ENCODE data around the gene RCL1.

The RCL1 gene

DNA sequence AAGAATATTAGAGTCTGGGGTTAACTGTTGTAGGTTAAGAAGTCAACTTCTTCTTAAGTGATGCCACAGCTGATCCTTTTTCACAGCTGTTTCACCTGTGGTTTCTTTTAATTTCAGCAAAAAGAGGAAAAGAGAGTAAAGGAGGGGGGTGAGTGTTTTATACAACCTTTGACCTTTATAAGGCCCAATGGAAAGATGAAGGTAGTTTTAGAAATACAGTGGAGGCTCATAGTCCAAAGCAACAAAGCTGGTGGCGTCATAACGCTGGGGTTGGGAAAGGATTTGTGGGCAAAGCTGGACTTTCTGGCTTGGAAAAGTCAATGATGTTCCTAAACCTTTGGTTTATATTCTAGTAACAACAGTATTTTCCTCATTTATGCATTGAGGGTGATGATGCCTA, 49.5 kb downstream of the RCL1 start:
- no peak for DNase-seq (ENCODE audit: low read depth)

DNA sequence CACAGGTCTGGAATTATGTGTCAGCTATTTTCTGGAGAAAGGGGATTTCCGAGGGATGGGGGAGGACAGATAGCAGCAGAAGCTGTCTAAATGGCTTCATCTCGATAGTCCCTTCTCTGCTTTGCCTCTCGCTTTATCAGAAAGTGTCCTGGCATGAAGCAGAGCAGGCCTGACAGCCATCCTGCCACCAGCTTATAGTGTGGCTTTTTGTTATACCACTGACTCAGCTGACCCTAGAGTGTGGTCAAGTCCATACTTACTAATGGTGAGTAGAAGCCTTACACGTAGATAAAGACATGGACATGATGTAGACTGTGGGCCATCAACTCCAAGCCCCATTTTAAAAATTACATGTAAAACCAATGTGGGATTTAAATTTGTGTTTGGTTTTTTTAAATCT, 50.0 kb downstream of the RCL1 start:
- DNase-seq (ENCODE audit: low read depth), result no peak

DNA sequence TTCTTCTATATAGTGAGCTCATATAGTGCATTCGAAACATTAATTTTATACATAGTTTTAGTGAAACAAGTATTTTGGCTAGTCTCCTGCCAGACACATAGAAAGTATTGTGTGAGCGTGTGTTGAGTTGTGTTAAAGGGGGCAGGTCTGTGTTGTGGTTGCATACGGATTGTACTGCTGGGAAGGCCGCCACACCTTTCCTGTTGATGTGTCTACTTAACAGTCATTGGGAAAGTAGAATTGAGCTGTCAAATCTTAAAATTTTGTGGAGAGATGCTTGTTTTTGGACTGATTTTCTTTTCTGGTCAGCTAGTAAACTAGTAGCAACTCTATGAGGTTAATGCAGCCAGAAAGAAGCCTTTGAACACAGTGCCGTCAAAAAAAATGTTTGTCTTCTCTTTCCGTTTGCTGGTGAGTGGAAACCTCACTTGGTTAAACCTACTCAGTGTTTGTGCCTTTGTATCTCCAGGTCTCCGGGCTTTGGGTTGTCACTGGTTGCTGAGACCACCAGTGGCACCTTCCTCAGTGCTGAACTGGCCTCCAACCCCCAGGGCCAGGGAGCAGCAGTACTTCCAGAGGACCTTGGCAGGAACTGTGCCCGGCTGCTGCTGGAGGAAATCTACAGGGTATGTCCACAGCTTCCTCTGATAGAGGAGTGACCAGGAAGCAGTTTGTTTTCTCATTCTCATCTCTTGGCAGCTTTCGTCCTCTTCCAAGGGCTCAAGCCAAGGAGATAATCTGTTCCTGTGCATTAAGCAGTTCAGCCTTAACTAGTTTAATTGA, 51.5 kb downstream of the RCL1 start:
- DNase-seq (ENCODE audit: low read depth), result no peak

DNA sequence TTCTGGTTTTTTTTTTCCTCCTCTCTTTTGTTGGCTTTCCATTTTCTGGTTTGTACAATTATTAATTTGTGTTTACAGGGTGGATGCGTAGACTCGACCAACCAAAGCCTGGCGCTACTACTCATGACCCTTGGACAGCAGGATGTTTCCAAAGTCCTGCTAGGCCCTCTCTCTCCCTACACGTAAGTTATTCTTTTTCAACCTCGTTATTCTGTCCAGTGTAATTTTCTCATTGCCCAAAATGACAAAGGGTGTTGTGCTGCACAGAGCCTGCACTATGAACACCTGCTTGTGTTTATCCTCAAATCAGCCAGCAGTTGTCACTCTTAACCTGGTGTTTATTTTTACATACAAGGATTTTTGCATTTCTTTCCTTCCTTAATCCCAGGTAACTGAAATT, 56.6 kb downstream of the RCL1 start:
- DNase-seq (ENCODE audit: low read depth), result no peak

DNA sequence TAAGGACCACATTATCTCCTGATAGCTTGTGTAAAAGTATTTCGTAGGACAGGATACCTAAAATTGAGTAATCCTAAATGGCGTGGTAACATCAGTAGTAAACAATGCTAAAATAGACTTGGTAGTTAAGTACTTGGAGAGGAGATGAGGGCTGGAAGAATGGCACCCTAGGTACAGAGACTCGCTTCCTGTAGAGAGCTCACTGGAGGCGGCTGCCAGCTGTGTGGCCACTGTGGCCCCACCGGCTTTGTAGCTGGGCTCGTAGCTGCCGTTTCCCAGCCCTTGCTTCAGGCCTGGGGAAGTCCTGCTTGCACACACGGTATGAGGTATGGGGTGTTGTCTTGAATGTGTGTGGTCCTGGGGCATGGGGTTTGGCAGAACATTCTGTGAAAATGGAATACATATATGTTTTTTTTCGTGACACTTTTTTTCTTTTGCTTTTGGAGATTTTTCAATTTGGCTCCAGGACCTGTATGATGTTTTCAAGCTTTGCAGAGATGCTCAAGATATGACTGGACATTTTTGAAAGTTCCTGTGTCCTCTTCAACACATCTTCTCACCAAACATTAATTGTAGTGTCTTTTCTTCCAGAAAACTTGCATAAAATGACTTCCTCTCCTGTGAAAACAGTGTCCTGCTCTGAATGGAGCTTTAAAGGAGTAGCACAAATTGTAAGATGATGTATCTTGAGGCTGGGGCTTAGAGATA, 58.0 kb downstream of the RCL1 start:
- DNase-seq (ENCODE audit: low read depth), result no peak

DNA sequence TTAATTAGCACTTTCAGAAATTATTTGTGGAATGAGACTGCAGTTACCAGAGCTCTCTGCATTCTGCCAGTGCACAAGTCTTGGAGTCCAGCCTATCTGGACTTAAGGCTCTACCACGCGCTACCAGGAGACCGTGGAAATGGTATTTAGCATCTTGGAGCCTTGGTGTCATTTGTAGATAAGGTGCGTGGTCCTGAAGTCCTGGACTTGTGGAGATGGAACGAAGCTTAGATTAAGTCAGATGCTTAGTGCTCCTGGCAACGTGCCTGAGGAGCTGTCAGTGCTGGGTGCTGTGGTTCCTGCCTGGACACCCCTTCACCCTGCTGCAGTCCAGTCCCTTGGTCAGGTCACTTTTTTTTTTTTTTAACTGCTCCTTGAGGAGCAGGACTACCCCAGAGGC, 59.7 kb downstream of the RCL1 start:
- no peak for DNase-seq (ENCODE audit: low read depth)

DNA sequence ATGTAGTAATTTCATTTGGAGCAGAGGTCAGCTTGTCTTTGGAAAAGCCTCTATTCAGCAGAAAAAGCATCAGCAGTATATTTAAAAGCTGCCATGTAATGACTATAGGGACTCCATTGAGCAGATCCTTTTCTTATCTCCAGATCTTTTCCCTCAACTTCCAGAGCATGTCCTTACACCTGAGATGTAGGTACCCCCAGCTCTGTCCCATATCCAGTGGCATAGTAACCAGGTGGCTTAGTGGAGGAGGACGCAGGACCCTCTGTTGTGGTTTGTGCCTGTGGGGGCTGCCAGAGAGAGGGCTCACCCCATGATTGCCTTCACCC, 61.5 kb downstream of the RCL1 start:
- DNase-seq (ENCODE audit: low read depth), result no peak

DNA sequence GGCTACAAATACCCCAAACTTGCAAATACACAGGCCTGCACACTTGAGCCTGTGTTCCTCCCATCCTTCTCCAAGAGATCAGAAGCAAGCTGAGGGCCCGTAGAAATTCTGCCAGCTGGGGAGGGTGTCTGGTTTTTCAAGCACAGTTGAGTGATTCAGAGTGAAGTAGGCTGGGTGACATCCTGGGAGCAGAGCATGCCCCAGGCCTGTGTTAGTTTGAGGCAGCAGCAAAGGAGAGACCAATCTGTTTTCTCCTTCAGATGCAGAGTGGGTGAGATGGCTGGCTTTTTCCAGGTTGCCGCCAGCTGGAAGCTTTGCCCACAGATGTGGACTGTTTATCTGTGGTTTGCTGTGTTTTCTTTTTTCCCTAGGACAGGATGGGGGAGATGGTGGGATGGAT, 63.1 kb downstream of the RCL1 start:
- peak; percentile 80 for DNase-seq (ENCODE audit: low read depth)

DNA sequence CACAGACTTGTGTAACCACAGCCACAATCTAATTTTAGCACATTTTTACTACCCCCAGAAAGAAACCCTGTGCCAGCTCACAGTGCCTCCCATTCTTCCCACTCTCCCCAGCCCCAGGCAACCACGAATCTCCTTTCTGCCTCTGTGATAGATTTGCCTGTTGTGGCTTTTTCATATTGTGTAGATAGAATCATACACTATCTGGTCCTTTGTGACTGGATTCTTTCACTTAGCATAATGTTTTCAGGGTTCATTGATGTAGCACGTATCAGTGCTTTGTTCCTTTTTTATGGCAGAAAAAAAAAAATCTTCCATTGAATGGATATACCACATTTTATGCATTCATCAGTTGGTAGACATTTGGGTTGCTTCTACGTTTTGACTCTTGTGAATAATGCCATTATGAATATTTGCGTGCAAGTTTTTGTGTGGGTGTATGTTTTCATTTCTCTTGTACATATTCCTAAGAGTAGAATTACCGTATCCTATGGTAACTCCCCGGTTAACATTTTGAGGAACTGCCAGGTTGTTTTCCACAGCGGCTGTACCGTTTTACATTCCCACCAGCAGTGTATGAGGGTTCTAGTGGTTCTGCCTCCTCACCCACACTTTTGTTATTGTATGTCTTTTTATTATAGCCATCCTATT, 64.5 kb downstream of the RCL1 start:
- DNase-seq (ENCODE audit: low read depth), result peak; percentile 72

DNA sequence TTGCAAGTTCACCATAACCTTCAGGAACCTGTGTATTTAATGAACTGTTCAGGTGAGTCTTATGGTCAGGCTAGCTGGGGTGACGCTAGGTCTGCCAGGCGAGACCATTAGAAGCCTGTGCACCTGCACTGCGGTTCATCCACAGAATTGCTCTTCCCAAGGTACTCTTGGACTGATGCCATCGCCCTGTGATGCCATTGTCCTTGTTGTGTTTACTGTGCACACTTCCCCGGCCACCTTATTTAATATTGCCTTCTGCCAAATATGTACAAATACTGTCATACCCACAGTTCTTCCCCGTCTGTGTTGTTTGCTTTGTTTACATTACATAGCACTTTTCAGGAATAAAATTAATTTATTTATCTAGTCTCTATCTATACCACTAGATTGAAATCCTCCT, 66.3 kb downstream of the RCL1 start:
- no peak for DNase-seq (ENCODE audit: low read depth)

DNA sequence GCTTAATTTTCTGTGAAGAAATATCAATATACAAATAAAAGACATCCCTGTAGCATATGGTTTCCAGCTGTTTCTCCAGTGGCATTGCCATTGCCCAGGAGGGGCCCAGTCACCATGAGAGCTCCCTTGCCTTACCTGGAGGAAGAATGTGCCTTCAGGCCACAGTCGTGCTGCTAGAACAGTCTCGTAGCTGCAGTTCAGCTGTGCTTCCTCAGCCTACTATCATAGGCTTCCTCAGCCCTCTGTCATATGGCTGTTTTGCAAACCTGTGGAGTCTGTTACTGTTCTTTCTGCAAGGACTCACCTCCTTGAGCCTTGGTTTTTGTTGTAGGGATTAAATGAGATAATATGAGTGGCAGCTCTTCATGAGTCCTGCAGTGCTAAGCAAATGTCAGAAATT, 67.6 kb downstream of the RCL1 start:
- no peak for DNase-seq (ENCODE audit: low read depth)

DNA sequence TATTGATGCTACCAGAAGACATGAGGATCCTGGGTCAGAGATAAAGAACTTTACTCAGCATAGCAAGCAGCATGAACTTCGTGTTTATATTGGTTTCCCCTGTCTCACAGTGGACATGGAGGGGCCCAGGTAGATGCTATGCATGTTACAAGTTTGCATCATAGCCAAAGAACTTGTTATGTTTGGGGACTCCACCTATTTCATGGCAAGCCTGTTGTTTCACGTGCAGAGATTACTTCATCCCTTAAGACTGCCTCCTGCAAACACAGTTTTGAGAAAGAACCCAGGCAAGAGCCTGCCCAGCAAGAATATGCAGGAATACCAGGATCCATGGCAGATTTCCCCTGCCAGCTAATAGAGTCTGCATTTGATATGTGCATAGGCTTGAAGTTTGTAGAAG, 68.4 kb downstream of the RCL1 start:
- DNase-seq (ENCODE audit: low read depth), result no peak

DNA sequence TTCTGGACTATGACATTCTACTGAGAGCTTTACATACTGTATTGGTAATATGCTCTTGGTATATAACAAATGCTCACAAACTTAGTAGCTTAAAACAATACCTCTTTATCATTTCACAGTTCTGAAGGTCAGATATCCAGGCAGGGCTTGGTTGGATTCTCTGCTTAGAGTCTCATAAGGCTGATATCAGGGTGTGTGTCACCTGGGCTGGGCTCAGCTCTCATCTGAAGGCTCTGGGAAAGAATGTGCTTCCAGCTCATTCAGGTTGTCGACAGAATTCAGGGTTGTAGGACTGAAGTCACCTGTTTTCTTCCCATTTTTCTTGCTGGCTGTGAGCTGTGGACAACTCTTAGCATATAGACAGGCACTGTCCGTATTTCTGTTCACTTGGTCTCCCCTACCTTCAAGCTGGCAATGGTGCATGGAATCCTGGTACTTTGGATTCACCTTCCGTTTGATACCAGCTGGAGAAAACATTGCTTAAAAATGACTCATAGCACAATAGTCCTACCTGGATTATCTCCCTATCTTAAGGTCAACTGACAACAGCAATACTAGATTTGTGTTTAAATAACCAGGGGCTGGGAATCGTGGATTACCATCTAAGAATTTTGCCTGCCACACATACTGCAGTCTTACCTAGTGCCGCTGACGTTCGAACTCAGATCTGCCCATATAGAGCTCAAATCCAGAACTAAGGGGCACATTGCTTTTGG, 69.2 kb downstream of the RCL1 start:
- DNase-seq (ENCODE audit: low read depth), result no peak

DNA sequence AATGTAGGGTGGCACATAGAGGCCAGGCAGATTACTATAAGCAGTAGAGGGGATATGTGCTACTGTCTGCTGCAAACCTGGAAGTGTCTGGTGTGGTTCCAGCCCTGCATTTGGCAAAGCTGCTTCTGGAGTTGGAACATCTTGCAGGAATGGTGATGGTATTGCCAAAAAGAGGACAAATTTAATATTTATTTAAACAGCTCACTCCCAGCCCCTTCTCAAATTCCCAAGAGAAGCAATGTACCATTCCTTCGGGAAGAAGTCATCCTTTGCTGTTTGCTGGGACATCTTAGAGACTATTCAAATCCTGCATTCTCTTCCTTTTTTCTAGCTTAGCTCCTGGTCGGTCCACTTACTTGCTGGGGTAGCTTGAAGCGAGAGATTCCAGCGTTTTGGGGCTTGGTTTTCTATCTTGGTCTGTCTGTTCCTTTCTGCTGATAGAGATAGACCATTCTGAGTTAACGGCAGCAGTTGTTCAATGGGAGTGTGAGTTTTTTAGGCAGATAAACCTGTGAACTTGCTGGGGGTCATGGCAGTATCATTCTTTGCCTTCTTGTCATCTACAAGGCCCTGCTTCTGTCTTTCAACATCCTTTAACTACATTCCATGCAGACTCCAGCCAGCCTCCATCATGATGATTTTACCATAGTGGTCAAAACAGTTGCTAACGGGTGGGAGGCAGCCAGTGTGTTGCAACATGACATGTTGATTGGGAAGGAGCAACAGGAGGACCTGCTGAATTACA, 69.9 kb downstream of the RCL1 start:
- peak; percentile 33 for DNase-seq (ENCODE audit: low read depth)

DNA sequence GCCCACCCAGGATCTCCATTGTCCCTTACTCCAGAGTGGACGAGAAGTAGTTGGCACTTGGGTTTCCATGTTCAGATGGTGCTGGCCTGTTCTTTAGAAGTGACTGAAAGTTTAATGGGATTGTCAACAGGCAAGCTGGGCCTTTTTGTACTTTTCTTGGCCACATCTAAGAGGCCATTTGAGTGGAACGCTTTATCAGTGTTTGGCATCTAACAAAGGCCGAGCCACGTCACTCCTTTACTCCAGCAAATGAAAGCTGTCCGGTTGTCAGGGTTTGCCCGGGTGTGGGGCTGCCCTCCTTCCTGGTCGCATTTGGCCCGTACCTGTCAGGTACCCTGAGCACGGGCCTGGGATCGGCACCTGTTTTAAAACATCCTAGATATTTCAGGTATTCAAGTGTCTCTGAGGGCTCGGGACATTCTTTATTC, 71.5 kb downstream of the RCL1 start:
- no peak for DNase-seq (ENCODE audit: low read depth)

DNA sequence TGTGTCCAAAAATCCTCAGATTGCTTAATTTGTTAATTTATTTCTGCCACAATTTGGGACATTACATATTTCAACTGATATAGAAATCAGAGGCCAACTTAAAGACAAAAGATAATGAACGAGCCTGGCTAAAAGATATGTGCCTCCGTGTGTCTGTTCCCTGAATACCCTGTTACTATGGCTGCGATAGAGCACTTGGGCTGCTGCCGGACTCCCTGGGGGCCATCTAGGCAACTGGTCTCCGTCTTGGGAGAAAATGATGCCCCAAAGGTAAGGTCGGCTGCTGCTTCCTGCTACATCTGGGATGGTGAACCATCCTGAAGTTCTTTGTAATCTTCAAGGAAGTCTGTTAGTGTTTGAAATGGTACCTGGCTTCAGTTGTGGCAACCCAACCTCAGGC, 72.0 kb downstream of the RCL1 start:
- DNase-seq (ENCODE audit: low read depth), result no peak

DNA sequence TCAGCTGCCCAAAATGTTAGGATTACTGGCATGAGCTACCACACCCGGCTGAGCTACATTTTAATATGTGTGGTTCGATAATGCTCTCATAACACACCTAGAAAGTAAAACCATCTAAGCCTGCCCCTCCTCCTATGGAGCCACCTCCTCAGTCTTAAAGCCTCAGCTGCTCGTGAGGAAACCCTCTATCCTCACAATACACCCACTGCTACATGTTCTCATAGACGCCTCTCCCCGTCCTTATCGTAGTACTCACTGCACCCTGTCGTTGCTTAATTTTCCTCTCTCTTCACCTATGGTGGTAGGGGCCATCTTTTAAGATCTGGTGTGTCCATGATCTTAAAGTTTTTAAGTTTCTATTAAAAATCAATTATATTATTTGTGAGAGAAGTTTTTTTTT, 72.9 kb downstream of the RCL1 start:
- DNase-seq (ENCODE audit: low read depth), result no peak

DNA sequence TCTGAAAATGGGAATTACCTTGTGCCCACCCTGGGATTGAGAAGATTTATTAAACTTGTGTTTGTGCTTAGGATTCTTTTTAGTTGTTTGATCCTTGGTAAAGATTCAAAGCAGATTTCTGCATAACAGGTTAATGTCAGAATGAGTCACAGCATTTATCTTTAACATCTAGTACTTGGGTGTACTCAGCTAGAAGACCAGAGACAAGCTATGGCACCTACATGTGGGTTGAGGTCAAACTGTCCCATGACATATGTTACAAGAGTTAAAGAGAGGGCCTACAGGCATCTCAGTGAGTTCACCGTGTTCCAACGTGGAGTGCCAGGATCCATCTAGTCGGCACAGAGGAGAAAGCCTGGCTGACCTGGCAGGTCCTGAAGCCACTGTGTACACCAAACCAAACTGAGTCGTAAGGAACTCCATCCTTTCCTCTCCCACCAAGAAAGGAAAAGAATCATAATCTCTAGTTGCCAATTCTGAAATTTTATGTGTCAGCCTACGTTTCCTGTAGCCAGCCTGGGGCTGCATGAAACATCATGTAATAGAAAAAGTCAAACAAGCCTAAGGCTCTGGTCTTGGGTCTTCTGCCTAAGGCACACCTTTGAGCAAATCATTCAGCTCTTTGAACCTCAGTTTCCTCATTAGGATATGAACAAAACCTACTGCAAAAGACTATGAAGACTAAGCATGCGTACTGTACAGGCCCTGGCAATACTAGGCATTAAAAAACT, 73.7 kb downstream of the RCL1 start:
- peak; percentile 20 for DNase-seq (ENCODE audit: low read depth)

DNA sequence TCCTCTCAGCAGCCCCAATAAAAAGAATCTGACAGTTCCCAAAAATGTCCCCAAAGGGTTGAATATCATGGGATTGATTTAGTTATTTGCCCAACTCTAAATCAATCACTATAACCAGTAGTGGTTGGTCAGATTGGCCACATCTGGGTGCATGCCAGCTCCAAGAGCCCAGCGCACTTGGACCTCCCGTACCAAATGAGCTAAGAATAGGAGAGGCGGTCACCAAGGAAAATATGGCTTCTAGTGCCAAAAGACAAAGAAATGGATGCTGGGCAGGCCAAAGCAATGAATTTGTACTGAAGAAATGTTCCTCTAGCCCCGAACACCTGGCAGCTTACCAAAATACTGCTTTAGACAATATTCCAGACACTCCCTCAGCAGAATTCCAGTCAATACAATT, 80.3 kb downstream of the RCL1 start:
- no peak for DNase-seq (ENCODE audit: low read depth)

DNA sequence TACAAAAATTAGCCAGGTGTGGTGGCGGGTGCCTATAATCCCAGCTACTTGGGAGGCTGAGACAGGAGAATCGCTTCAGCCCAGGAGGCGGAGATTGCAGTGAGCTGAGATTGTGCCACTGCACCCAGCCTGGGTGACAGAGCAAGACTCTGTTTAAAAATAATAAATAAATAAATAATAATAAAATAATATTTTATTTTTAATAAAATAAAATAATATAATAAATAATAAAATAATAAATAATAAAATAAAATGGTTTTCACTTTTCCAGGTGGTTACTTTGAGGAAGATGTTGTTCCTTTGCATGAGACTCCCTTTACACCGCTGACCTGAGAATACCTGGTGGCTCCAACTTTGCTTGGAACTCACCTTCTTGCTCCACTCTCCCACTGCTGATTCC, 82.8 kb downstream of the RCL1 start:
- DNase-seq (ENCODE audit: low read depth), result no peak

DNA sequence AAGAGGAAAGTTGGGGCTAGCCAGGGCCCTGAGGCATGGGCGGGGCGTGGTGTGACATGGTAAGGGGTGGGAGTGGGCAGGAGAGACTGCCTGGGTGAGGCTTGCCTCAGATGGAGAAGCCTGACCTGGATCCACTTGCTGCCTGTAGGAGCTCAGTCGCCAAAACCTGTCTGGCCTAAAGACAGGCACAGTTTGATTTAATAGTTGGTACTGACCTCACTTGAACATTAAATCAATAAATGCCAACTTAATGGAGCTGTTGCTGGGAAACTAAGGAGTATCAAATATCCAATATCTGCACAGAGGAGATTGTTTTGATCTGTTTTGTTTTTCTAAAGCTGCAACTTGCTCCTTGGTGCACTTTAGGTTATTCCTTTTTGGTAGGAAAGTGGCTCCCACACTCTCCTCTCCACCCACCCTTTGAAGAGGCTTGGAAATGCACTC, 86.4 kb downstream of the RCL1 start:
- DNase-seq (ENCODE audit: low read depth), result no peak

Measured in EH (cell line).